ENCODE measurements around the gene KIF5C.

GRCh38 chr2:149037851-149038250 lies 162.8 kb downstream of the KIF5C start:
- TF ChIP-seq CTCF (IDR thresholded peaks at IDR 0.05) (no peak), ZFX (IDR thresholded peaks at IDR 0.05; ENCODE audit: borderline replicate concordance) (no peak)
